Tibial nerve (tissue), 4 donors: ENCODE results near the gene RFXANK. TPM values are rescaled to one million over a fixed set of nuclear protein-coding genes. Genes with fewer than 3 reads are reported as not detected.

ENCODE experiments used
- DNase-seq, 2 donors: peaks; one replicate each; pipeline ENCODE4 v3.0.0-alpha.2; 2019; ENCODE audit warnings: low spot score in 2 of 2
- H3K27ac ChIP-seq, 4 donors: fragments of 200-600 bp; sonication (generic) in 3 of 4; one replicate each; pipeline ENCODE4 v1.5.1; 2017 to 2019; ENCODE audit warnings: mild to moderate bottlenecking in 1 of 4
- H3K27me3 ChIP-seq, 2 donors: fragments of 200-600 bp; sonication (generic) in 1 of 2; one replicate each; pipeline versions ENCODE4 v1.5.1 to v1.6.0; 2017 to 2019
- H3K36me3 ChIP-seq, 3 donors: fragments of 200-600 bp; sonication (generic); one replicate each; pipeline ENCODE4 v1.5.1; 2018 to 2019
- H3K4me1 ChIP-seq, 4 donors: fragments of 200-600 bp; sonication (generic) in 3 of 4; one replicate each; pipeline ENCODE4 v1.5.1; 2017 to 2019
- H3K4me3 ChIP-seq, 4 donors: fragments of 200-600 bp; sonication (generic) in 3 of 4; one replicate each; pipeline ENCODE4 v1.5.1; 2017 to 2019; ENCODE audit warnings: mild to moderate bottlenecking in 1 of 4, moderate library complexity in 1 of 4
- H3K9me3 ChIP-seq, 4 donors: fragments of 200-600 bp; sonication (generic) in 3 of 4; one replicate each; pipeline ENCODE4 v1.5.1; 2017 to 2019
- EP300 ChIP-seq, 2 donors: sonication (generic); formaldehyde crosslinking; IDR thresholded peaks; one replicate each; pipeline ENCODE4 v1.6.1; 2017; ENCODE audit warnings: antibody characterized with exemption in 2 of 2, mild to moderate bottlenecking in 1 of 2
- POLR2A ChIP-seq, 2 donors: fragments of 450-650 bp; IDR thresholded peaks; one replicate each; pipeline ENCODE4 v1.6.1; 2017; ENCODE audit warnings: antibody characterized with exemption in 2 of 2, mild to moderate bottlenecking in 2 of 2, moderate library complexity in 2 of 2
- WGBS, 2 donors: methylation state at CpG; one replicate each; pipeline ENCODE4 v1.1.5; 2018; 5-methylcytosine and 5-hydroxymethylcytosine counted together
- total RNA-seq, 4 donors: library from RNA; depleted of rRNA; stranded (reverse); fragments of >200 nt; gene quantifications; one replicate each; pipeline ENCODE4 v1.1.0, GENCODE V29; 2016
- TF ChIP-seq, protein P1 (sequence below), 5 experiments: fragments of 200-600 bp in 3 of 5; fragments of 450-650 bp in 2 of 5; sonication (generic) in 3 of 5; IDR thresholded peaks; one replicate each; pipeline ENCODE4 v1.5.1; 2016 to 2019; ENCODE audit warnings: antibody characterized with exemption in 5 of 5, mild to moderate bottlenecking in 3 of 5, moderate library complexity in 2 of 5

RFXANK gene
- total RNA-seq, 4 donors from 2014 or later = 46.3 to 62.1 (median 56.8) TPM

DNA sequence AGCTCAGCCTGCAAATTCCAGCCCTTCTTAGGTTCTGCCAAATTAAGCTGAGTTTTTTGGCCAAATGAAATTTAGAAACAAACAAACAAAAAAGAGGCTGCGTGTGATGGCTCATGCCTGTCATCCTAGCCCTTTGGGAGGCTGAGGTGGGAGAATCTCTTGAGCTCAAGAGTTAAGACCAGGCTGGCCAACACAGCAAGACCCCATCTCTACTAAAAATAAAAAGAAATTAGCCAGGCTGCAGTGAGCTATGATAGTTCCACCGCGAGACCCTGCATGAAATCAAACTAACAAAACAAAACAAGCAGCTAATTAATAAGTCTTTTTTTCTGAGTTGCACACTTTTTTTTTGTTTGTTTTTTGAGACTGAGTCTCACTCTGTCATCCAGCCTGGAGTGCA, 37.6 kb downstream of the RFXANK start:
- Histone ChIP-seq H3K27me3 (peaks cover 0 to 32% of the 10 kb centered on the region in 2 donors), H3K4me3 (no peak overlapping the region), H3K36me3 (peaks cover 0 to 4% (median 0%) of the 10 kb centered on the region in 3 donors), H3K27ac (no peak overlapping the region), H3K9me3 (peaks cover 0 to 21% (median 2%) of the 10 kb centered on the region in 4 donors), H3K4me1 (peaks cover 0 to 9% (median under 1%) of the 10 kb centered on the region in 4 donors)
- TF ChIP-seq, protein P1, sequence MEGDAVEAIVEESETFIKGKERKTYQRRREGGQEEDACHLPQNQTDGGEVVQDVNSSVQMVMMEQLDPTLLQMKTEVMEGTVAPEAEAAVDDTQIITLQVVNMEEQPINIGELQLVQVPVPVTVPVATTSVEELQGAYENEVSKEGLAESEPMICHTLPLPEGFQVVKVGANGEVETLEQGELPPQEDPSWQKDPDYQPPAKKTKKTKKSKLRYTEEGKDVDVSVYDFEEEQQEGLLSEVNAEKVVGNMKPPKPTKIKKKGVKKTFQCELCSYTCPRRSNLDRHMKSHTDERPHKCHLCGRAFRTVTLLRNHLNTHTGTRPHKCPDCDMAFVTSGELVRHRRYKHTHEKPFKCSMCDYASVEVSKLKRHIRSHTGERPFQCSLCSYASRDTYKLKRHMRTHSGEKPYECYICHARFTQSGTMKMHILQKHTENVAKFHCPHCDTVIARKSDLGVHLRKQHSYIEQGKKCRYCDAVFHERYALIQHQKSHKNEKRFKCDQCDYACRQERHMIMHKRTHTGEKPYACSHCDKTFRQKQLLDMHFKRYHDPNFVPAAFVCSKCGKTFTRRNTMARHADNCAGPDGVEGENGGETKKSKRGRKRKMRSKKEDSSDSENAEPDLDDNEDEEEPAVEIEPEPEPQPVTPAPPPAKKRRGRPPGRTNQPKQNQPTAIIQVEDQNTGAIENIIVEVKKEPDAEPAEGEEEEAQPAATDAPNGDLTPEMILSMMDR (IDR thresholded peaks at IDR 0.05) = no peak
- TF ChIP-seq EP300 (IDR thresholded peaks at IDR 0.05) (no peak), POLR2A (IDR thresholded peaks at IDR 0.05) (no peak)
- no peak for DNase-seq
- WGBS, 2 donors = 78 to 86% methylated on average over 3 of the region's 3 CpGs

DNA sequence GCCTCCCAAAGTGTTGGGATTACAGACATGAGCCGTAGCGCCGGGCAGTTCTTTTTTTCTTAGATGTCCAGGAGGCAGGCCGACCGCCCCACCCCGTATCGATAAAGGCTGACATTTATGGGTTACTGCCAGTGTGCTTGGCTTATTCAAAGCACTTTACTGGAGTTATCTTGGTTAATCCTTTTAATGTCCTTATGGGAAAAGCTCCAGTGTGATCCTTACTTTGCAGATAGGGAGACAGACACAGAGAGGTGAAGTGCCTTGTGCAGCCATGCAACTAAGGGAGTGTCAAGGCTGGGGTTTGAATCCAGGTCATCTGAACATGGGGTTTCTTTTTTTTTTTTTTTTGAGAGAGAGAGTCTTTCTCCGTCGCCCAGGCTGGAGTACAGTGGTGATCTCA, 38.9 kb downstream of the RFXANK start:
- H3K9me3 ChIP-seq = peaks cover 0 to 34% (median 5%) of the 10 kb centered on the region in 4 donors
- no peak overlapping the region for H3K27ac ChIP-seq
- H3K4me3 ChIP-seq = no peak overlapping the region
- WGBS, 2 donors = 82 to 84% methylated on average over 9 of the region's 9 CpGs
- no peak for DNase-seq
- no peak for TF ChIP-seq POLR2A (IDR thresholded peaks at IDR 0.05)
- TF ChIP-seq, protein P1 (IDR thresholded peaks at IDR 0.05) = no peak
- no peak for TF ChIP-seq EP300 (IDR thresholded peaks at IDR 0.05)
- H3K27me3 ChIP-seq = peaks cover 0 to 19% of the 10 kb centered on the region in 2 donors
- peaks cover 0 to 4% (median 0%) of the 10 kb centered on the region in 3 donors for H3K36me3 ChIP-seq
- no peaks in the 10 kb centered on the region for H3K4me1 ChIP-seq

DNA sequence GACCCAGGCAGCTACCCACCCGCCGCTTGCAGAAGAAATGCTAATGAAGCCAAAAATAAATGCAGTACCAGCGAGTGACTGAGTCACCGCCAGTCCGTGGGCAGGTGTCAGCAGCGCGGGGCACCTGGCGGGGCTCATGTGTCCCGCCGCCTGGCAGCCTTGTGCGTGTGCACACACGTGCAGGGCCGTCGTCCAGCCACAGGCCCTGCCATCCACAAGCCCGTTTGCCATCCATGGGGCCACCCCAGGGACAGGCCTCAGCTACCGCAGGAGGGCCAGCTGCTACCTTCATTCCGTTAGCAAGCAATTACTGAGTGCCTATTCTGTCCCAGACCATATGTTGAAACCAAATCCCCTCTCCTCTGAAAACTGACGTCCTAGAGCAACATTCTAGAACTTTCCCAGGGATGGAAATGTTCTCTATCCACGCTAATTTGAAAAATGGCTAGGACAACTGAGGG, 40.2 kb downstream of the RFXANK start:
- TF ChIP-seq, protein P1 (IDR thresholded peaks at IDR 0.05) = no peak
- TF ChIP-seq EP300 (IDR thresholded peaks at IDR 0.05) = no peak
- TF ChIP-seq POLR2A (IDR thresholded peaks at IDR 0.05) = no peak

DNA sequence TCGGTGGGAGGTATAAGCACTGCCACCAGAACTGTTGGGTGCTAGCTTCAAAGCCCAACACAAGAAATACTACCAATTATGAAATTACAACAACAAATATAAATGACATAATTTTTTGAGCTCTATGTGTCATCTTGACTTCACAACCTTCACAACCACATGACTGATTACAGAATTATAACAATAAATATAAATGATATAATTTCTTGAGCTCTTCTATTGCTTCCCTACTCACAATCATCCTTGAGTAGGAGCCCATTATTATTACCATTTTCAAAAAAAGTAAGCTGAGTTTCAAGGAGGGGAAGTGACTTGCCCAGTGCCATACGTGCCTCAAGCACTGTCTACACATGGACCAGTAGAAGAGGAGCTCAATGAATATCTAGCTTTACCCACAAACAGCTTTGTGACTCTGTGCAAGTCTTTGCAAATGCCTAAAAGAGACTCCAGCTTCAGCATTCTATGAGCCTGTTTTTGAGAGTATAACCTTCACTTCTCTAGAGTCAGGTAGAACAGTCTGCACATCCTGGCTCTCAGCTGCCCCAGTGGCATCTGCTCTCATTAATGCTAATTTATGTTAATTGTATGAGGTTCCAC, 42.3 kb downstream of the RFXANK start:
- no peak overlapping the region for H3K4me3 ChIP-seq

More for the DNA sequence above, 40.2 kb downstream of the RFXANK start:
- Histone ChIP-seq H3K27me3 (peaks cover 0 to 6% of the 10 kb centered on the region in 2 donors), H3K9me3 (peaks cover 0 to 38% (median 5%) of the 10 kb centered on the region in 4 donors), H3K4me1 (no peaks in the 10 kb centered on the region), H3K27ac (no peak overlapping the region), H3K4me3 (no peak overlapping the region), H3K36me3 (peaks cover 0 to 4% (median 0%) of the 10 kb centered on the region in 3 donors)
- 66 to 79% methylated on average over 16 to 19 of the region's 19 CpGs for WGBS, 2 donors
- no peak for DNase-seq

DNA sequence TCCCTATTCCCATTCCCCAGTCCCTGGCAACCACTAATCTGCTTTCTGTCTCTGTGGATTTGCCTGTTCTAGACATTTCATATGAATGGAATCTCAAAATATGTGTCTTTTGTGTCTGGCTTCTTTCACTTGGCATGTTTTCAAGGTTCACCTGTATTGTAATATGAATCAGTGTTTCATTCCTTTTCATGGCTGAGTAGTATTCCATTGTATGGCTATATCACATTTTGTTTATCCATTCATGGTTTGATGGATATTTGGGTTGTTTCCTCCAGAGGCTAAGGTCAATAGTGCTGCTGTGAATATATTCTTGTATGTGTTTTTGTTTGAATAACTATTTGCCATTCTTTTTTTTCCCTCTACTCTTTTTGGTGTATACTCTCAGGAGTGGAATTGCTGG, 44.1 kb downstream of the RFXANK start:
- Histone ChIP-seq H3K4me1 (no peaks in the 10 kb centered on the region), H3K27me3 (peaks cover 0 to 13% of the 10 kb centered on the region in 2 donors), H3K4me3 (no peak overlapping the region), H3K27ac (no peak overlapping the region), H3K36me3 (peaks cover 0 to 4% (median 0%) of the 10 kb centered on the region in 3 donors), H3K9me3 (peaks cover 0 to 38% (median 5%) of the 10 kb centered on the region in 4 donors)
- no peak for DNase-seq
- TF ChIP-seq POLR2A (IDR thresholded peaks at IDR 0.05) (no peak), EP300 (IDR thresholded peaks at IDR 0.05) (no peak)
- TF ChIP-seq, protein P1 (IDR thresholded peaks at IDR 0.05) = no peak

More for the DNA sequence above, 42.3 kb downstream of the RFXANK start:
- Histone ChIP-seq H3K27ac (no peak overlapping the region), H3K36me3 (peaks cover 0 to 4% (median 0%) of the 10 kb centered on the region in 3 donors), H3K27me3 (no peaks in the 10 kb centered on the region), H3K9me3 (peaks cover 0 to 38% (median 5%) of the 10 kb centered on the region in 4 donors), H3K4me1 (no peaks in the 10 kb centered on the region)
- WGBS, 2 donors = 72 to 93% methylated on average over 2 of the region's 2 CpGs
- DNase-seq = no peak
- TF ChIP-seq, protein P1 (IDR thresholded peaks at IDR 0.05) = no peak
- no peak for TF ChIP-seq EP300 (IDR thresholded peaks at IDR 0.05)
- no peak for TF ChIP-seq POLR2A (IDR thresholded peaks at IDR 0.05)
